Hypothalamus (tissue), 51 donors: ENCODE data around the gene UST.
A peak's percentile ranks its signal among the peaks of the same experiment; 100 is the strongest.
"Not testable (repeated sequence)": the region's sequence is repeated elsewhere in the genome, so short reads cannot be mapped to it uniquely, and the experiment has no call there.

ENCODE experiments used
- DNase-seq, 51 donors: peaks; one replicate each; lab custom pipeline; 2025; lab: John Stamatoyannopoulos, UW

UST gene

DNA sequence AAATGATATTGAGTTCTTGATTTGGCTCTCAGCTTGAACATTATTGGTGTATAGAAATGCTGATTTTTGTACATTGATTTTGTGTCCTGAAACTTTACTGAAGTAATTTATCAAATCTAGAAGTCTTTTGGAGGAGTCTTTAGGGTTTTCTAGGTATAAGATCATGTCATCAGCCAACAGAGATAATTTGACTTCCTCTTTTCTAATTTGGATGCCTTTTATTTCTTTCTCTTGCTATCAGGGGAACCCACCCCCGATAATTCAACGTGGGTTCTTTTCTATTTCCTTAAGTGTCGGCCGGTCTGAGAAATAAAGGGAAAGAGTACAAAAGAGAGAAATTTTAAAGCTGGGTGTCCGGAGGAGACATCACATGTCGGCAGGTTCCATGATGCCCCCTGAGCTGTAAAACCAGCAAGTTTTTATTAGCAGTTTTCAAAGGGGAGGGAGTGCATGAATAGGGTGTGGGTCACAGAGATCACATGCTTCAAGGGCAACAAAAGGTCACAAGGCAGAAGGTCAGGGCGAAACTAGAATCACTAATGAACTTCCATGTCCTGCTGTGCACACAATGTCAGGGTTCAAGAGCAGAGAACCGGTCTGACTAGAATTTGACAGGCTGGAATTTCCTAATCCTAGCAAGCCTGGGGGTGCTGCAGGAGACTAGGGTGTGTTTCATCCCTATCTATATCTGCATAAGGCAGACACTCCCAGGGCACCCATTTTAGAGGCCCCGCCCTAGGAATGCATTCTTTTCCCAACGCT, 17.6 kb downstream of the UST start:
- DNase-seq, result not testable (repeated sequence)

- DNase-seq, result no peak
These were observed 19.3 kb downstream of the UST start for GRCh38 chr6:148765898-148766808.

DNA sequence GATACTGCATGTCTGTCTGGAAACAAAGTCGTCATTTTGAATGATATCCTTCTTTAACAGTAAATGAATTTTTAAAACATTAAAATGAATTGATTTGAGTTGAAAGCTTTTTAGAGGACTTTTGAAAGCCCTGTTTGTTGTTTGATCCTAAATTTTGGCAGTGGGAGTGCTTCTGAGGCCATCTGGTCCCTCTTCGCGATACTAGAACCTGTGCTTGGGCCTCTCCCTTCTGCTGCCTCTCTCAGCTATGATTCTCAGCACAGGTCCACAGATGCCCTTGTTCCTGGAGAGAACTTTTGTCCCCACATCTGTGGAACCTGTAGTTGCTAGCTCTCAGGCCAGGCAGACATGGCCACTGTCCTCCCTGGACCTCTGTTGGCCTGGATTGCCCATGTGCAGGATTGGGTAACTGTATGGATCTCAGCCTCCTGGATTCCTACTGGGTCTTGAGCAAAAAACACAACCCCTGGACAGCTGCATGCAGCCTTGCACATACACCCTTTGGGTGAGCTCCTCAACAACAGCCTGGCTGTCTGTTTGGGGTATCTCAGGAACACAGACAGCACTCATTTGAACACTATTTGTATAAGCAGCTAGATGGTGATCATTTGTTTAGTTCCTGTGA, 21.9 kb downstream of the UST start:
- no peak for DNase-seq

GRCh38 chr6:148769304-148769968, 22.6 kb downstream of the UST start:
- DNase-seq, result no peak

DNA sequence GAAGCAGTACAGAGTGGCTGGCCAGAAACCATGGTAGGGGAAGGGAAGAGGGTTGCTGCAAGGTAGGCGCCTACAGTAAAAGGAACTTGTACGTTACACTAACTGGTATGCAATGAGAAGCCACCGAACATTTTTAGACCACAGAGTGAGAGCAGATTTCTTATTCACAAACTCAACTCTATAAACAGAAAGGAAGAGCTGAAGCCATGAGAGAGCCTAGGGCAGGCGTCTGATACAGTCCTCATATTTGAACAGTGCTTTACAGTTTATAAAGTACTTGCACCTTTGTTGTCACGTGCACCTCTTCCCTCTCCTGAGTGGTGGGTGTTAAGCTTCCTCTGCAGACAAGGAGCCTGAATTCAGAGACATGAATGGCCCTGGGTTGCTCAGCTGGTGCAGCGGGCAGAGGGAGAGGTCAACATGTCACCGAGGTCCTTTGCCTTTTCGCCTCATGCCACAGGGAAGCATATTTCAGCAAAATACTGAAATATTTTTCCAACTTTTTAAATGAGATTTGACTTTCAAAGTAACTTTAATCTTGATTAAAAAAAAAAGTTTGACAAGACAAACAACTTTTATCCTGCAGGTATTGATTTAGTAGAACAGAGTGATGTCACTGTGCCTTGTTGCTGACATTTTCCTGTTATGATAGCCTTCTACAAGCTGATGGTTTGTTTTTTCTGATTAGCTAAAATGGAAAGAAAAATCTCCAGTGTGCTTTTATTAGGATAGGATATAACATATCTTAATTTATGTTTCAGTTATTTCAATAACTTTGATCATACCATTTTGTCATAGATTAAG, 23.8 kb downstream of the UST start:
- DNase-seq, result no peak

DNA sequence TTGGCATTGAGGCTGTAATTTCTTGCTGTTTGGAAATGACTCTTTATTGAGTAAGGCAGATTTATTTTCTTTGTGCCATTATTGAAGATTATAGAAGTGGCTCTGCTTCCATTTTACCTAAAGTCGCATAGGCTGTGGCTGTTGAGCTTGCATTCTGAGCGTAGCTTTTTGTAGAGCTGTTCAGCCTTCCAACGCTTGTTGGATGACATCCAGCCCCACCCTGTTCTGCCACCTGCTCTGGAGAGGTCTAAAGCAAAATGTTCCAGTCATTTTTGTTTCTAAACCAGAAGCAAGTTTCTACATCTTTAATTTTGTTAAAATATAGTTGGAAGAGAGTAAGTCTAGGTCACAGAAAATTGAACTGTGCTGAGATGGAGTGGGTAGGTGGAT, 24.4 kb downstream of the UST start:
- DNase-seq, result peak in 1 of 51 donors; percentile 16

- no peak for DNase-seq
These were observed 25.2 kb downstream of the UST start for GRCh38 chr6:148771896-148772554.

- DNase-seq, result no peak
These were observed 28.3 kb downstream of the UST start for GRCh38 chr6:148775161-148775560.

GRCh38 chr6:148776321-148777308, 29.8 kb downstream of the UST start:
- DNase-seq, result no peak

- no peak for DNase-seq
These were observed 32.3 kb downstream of the UST start for GRCh38 chr6:148779142-148779562.

DNA sequence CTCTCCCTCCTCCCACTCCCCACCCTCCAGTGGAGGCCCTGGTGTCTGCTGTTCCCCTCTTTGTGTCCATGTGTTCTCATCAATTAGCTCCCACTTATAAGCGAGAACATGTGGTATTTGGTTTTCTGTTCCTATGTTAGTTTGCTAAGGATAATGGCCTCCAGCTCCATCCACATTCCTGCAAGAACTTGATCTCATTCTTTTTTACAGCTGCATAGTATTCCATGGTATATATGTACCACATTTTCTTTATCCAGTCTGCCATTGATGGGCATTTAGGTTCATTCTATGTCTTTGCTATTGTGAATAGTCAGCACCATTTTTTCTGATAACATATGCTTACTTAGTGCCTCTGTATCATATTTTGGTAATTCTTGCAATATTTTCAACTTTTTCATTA, 33.6 kb downstream of the UST start:
- not testable (repeated sequence) for DNase-seq

DNA sequence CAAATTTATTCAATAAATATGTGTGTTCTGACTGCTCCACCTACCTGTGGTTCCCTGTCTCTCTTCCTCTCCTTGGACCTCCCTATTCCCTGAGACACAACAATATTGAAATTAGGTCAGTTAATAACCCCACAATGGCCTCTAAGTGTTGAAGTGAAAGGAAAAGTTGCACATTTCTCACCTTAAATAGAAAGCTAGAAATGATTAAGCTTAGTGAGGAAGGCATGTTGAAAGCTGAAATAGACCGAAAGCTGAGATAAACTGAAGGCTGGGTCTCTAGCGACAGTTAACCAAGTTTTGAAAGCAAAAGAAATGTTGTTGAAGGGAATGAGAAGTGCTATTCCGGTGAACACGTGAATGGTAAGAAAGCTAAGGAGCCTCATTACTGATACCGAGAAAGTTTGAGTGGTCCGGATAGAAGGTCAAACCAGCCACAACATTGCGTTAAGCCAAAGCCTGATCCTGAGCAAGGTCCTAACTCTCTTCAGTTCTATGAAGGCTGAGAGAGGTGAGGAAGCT, 34.1 kb downstream of the UST start:
- DNase-seq, result no peak

- peak in 2 of 51 donors; percentile 8 to 29 for DNase-seq
These were observed 43.1 kb downstream of the UST start for GRCh38 chr6:148789948-148790347.

DNA sequence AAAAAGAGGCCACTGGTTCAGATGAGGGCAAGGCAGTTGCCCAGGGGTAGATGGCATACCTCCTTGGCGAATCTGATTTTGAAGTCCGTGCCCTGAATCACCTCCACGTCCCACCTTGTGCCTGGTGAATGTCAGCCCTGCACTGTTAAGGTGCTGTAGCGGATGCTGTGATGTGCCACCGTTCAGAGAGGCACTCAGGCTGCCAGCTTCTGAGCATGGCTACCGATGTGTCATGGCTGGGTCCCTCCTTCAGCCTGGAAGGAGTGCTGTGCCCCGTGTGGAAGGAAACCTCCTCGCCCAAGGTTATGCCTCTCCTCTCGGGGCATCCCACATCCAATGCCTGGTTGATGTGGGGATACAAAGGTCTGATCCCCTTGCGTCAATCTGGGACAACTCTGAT, 43.6 kb downstream of the UST start:
- no peak for DNase-seq

- no peak for DNase-seq
These were observed 44.0 kb downstream of the UST start for GRCh38 chr6:148790817-148791216.

GRCh38 chr6:148791372-148791771, 44.5 kb downstream of the UST start:
- DNase-seq, result no peak

- DNase-seq, result no peak
These were observed 46.9 kb downstream of the UST start for GRCh38 chr6:148793721-148794120.

DNA sequence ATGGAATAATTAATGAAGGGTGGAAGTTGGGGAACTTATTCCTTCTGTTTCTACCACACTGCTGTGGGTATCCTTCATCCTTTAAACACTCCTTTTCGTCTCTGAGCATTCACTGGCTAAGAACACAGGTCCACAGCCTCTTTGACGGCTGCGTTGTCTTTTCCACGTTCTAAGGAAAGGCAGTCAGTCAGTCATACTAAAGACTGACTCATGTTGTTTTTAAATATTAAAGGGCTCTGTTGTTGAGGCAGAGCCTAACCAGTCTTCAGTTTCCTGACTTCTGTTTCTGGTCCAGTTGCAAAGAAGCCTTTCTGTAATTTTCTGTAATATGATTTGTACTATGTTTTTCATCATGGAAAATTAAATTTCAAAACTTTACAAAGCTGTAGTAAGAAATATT, 48.0 kb downstream of the UST start:
- DNase-seq, result no peak
